ENCODE measurements around the gene MS4A6E.
"Not testable (repeated sequence)": the region's sequence is repeated elsewhere in the genome, so short reads cannot be mapped to it uniquely, and the experiment has no call there.

Gene MS4A6E

DNA sequence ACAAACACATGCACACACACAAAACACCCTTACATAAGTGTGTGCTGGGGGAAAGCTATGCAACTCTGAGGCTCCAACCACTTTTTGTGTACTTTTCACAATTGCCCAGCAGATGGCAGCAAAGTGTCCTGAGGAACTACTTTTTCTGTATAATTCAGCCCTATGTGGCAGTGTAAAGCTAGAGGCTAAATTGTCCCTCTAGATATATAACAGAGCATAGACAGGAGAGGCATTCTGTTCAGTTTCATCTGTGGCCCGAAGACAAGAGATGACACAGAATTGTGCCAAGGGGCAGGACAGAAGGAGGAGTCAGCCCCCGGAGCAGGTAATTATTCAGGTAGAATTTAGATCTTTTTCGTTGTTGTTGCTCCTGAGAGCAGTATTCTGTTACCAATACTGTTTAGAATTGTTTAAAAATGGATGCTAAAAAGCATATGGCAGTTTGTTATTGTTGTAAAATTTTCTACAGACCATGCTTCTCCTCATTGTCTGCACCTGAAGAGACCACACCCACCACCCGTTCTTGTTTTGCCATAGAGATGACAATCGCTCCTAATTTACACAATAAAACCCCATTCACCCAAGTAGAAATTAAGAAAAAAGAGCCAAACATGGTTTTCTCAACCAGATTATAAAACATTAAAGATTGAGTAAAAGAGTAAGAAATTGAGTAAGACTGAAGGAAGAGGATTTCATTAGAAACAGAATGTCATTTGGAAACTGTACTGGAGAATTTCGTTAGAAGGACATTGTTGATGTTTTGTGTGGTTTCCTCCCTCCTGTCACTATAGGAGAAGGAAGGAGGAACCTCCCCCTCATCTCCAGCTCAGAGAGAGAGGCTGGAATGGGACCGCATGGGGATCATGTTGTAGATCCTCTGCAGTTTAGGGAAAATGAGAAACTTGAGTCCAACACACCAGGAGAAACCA, 36.8 kb downstream of the MS4A6E start:
- peak; percentile 61 for DNase-seq (ENCODE audit: low read depth)
- no peak overlapping the region for H3K4me3 ChIP-seq (replicated peaks; ENCODE audit: low read depth, low read length)
- TF ChIP-seq, protein P1, sequence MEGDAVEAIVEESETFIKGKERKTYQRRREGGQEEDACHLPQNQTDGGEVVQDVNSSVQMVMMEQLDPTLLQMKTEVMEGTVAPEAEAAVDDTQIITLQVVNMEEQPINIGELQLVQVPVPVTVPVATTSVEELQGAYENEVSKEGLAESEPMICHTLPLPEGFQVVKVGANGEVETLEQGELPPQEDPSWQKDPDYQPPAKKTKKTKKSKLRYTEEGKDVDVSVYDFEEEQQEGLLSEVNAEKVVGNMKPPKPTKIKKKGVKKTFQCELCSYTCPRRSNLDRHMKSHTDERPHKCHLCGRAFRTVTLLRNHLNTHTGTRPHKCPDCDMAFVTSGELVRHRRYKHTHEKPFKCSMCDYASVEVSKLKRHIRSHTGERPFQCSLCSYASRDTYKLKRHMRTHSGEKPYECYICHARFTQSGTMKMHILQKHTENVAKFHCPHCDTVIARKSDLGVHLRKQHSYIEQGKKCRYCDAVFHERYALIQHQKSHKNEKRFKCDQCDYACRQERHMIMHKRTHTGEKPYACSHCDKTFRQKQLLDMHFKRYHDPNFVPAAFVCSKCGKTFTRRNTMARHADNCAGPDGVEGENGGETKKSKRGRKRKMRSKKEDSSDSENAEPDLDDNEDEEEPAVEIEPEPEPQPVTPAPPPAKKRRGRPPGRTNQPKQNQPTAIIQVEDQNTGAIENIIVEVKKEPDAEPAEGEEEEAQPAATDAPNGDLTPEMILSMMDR (IDR thresholded peaks at IDR 0.05; ENCODE audit: low read length, missing control alignments), result peak; percentile 75

DNA sequence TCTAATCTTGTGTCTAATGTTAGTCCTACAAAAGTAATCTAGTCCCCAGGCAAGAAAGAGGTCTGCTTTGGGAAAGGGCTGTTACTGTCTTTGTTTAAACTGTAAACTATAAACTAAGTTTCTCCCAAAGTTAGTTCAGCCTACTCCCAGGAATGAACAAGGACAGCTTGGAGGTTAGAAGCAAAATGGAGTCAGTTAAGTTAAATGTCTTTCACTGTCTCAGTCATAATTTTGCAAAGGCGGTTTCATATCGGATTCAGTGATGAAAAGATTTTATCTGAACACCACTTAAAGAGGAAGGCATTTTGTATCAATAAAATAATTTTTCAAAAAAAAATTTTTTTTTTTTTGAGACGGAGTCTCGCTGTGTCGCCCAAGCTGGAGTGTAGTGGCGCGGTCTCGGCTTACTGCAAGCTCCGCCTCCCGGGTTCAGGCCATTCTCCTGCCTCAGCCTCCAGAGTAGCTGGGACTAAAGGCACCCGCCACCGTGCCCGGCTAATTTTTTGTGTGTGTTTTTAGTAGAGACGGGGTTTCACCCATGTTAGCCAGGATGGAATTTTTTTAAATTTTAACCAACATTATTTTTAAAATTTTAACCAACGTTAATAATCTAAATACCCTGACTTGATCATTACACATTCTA, 39.3 kb downstream of the MS4A6E start:
- not testable (repeated sequence) for DNase-seq (ENCODE audit: low read depth); H3K4me3 ChIP-seq (replicated peaks; ENCODE audit: low read depth, low read length)

DNA sequence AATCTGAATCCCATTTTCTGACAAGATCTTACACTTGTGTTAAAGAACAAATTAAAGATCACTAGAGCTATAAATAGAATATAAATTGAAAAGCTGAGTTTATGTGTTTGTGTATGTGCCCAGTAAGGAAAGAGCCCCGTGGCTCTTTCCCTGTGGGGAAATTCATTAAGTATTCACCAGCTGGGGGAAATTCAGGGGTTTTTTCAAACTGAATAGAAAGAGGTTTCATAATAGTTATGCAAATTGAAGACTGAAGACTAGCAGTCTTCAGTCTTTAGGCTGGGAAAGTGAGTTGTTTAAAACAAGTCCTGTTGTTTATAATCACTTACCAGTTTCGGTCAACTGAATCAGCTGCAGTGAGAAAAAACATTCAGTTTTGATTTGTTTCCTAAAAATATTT, 40.0 kb downstream of the MS4A6E start:
- no peak overlapping the region for H3K4me3 ChIP-seq (replicated peaks; ENCODE audit: low read depth, low read length)
- no peak for DNase-seq (ENCODE audit: low read depth)
- TF ChIP-seq, protein P1 (IDR thresholded peaks at IDR 0.05; ENCODE audit: low read length, missing control alignments), result no peak

DNA sequence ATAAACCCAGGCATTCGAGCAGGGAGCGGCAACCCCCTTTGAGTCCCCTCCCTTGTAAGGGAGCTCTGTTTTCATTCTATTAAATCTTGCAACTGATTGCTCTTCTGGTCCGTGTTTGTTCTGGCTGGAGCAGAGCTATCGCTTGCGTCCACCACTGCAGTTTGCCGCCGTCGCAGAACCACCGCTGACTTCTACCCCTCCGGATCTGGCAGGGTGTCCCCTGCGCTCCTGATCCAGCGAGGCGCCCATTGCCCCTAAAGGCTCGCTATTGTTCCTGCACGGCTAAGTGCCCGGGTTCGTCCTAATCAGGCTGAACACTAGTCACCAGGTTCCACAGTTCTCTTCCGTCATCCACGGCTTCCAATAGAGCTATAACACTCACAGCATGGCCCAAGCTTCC, 40.8 kb downstream of the MS4A6E start:
- TF ChIP-seq, protein P1 (IDR thresholded peaks at IDR 0.05; ENCODE audit: low read length, missing control alignments), result no peak

DNA sequence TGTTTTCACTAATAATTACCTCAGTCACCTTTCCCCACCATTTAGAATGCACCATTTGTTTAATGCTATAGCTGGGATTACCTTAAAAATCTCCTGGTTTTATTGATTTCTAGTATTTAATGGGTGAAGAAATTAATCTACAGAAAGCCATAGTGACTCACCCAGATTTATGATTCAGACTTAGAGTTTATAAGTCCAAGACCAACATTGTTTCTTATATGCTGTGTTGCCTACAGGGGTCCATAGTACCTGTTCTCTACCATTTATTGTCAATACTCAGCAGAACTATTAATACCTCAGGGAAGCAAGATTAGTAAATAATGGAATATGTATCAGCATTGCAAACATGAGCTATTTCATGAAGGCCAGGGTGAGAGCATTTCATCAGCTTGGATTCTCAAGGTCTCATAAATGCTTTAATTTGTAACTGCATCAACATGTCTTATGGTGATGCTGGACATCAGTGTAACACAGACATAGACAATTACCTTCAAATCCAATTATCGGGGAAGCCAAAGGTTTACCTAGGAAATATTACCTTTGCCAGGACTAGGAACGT, 43.3 kb downstream of the MS4A6E start:
- DNase-seq (ENCODE audit: low read depth), result no peak
- H3K4me3 ChIP-seq (replicated peaks; ENCODE audit: low read depth, low read length), result no peak overlapping the region
- TF ChIP-seq, protein P1 (IDR thresholded peaks at IDR 0.05; ENCODE audit: low read length, missing control alignments), result no peak

More for the DNA sequence above, 40.8 kb downstream of the MS4A6E start:
- no peak for DNase-seq (ENCODE audit: low read depth)
- H3K4me3 ChIP-seq (replicated peaks; ENCODE audit: low read depth, low read length), result no peak overlapping the region

DNA sequence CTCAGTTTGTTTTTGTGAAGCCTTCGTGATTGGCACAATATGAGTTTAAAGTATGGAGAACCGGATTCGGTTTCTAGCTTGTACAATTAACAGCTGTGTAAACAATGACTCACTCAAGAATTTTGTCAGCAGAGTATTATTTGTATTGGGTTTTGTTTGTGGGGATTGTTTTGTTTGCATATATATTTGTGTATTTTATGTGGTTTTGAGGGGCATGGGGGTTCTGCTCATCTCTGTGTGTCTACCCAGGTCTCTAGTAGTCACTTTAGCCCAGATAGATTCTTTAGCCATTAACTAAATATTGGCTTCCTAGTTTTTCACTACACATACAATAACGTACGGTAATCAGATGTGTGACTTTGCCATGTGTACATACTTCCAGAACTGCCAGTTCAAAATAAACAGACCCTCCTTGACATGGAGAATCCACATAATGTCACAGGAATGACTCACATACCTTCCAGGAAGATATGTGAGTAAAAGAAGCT, 43.8 kb downstream of the MS4A6E start:
- TF ChIP-seq, protein P1 (IDR thresholded peaks at IDR 0.05; ENCODE audit: low read length, missing control alignments), result no peak
- no peak overlapping the region for H3K4me3 ChIP-seq (replicated peaks; ENCODE audit: low read depth, low read length)
- DNase-seq (ENCODE audit: low read depth), result no peak

DNA sequence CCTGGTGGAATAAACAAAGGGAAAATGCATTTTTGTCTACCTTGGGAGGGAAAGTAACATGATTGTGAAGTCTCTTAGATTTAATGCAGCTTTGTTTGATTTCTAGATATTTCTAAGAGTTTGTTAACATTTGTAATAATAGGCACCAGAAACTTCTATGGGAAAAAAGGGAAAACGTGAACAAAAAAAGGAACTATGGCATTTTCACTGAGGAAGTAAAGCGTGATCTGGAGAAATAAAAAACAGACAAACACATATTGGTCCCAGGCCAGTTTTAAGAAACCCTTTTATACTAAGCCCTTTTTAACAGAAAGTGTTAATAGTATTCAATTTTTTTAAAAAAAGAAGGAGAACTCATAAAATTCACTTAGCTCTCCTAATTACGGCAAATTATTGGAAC, 44.3 kb downstream of the MS4A6E start:
- DNase-seq (ENCODE audit: low read depth), result no peak
- H3K4me3 ChIP-seq (replicated peaks; ENCODE audit: low read depth, low read length), result no peak overlapping the region
- TF ChIP-seq, protein P1 (IDR thresholded peaks at IDR 0.05; ENCODE audit: low read length, missing control alignments), result no peak
